ENCODE measurements around the gene STXBP5.

Gene STXBP5

DNA sequence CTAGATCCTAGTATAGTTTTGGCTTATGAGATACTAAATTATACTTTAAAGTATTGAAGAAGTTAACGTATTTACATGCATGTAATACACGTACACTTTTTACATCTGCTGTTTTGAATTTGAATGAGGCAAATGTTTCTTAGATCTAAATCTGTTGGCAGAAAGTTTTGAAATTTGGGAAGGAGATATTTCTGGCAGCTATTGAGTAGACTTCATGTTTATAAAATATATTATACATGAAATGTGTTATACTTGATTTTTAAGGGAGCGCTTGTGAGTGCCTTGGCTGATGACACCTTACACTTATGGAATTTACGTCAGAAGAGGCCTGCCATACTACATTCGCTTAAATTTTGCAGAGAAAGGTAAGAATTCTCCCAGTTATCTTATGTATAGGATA, 34.7 kb downstream of the STXBP5 start (continued):
- TF ChIP-seq ZNF280D (tag by site-specific recombination; IDR thresholded peaks at IDR 0.05) (no peak), ZNF184 (tag by site-specific recombination; IDR thresholded peaks at IDR 0.05) (no peak), ZIC2 (tag by site-specific recombination; IDR thresholded peaks at IDR 0.05) (no peak), ZBTB21 (tag by site-specific recombination; IDR thresholded peaks at IDR 0.05) (no peak), ZNF571 (tag by site-specific recombination; IDR thresholded peaks at IDR 0.05) (no peak), ZNF174 (tag by site-specific recombination; IDR thresholded peaks at IDR 0.05) (no peak), ZNF707 (tag by site-specific recombination; IDR thresholded peaks at IDR 0.05) (no peak)

GRCh38 chr6:147244832-147245231, 40.6 kb downstream of the STXBP5 start:
- ChIA-PET CTCF (interaction anchor here (0.7 kb wide), 1 partner anchor 137 kb away, joined by 3 read pairs; no protein-coding TSS in a partner anchor), POLR2A (interaction anchor here (0.6 kb wide), 1 partner anchor 146 kb away, joined by 3 read pairs; no protein-coding TSS in a partner anchor)
- no peaks in the 10 kb centered on the region for H3K9me3 ChIP-seq (ENCODE audit: control insufficient read depth, insufficient read depth, low read depth, low read length)
- no peak overlapping the region for H3K4me3 ChIP-seq (ENCODE audit: low read depth, low read length)
- H3K36me3 ChIP-seq (ENCODE audit: control insufficient read depth in 2 of 2, insufficient read depth in 1 of 2, low read length in 2 of 2), result peaks cover 3 to 24% of the 10 kb centered on the region in 2 experiments
- H3K4me1 ChIP-seq (ENCODE audit: control insufficient read depth, insufficient read depth, low read length), result no peaks in the 10 kb centered on the region
- H3K27ac ChIP-seq (ENCODE audit: extremely low read depth, low read depth, low read length), result no peak overlapping the region
- TF ChIP-seq KLF10 (tag by site-specific recombination; IDR thresholded peaks at IDR 0.05) (no peak), ZNF580 (tag by site-specific recombination; IDR thresholded peaks at IDR 0.05) (no peak), BCL11B (tag by site-specific recombination; IDR thresholded peaks at IDR 0.05; ENCODE audit: low read depth) (no peak), BCL11A (tag by site-specific recombination; IDR thresholded peaks at IDR 0.05; ENCODE audit: low read depth) (no peak), ZBTB17 (tag by site-specific recombination; IDR thresholded peaks at IDR 0.05) (no peak), ZNF544 (tag by site-specific recombination; IDR thresholded peaks at IDR 0.05) (no peak), ZNF76 (tag by site-specific recombination; IDR thresholded peaks at IDR 0.05; ENCODE audit: borderline replicate concordance, low read depth) (no peak), ZNF704 (tag by site-specific recombination; IDR thresholded peaks at IDR 0.05) (no peak), ZNF785 (tag by site-specific recombination; IDR thresholded peaks at IDR 0.05) (no peak), PRDM10 (tag by site-specific recombination; IDR thresholded peaks at IDR 0.05) (no peak), PBX3 (CRISPR knock-in tag; IDR thresholded peaks at IDR 0.05) (no peak), ZNF433 (tag by site-specific recombination; IDR thresholded peaks at IDR 0.05; ENCODE audit: low read depth) (no peak), ZNF843 (tag by site-specific recombination; IDR thresholded peaks at IDR 0.05) (no peak), ZNF639 (tag by site-specific recombination; IDR thresholded peaks at IDR 0.05) (no peak)
- TF ChIP-seq, protein P1, sequence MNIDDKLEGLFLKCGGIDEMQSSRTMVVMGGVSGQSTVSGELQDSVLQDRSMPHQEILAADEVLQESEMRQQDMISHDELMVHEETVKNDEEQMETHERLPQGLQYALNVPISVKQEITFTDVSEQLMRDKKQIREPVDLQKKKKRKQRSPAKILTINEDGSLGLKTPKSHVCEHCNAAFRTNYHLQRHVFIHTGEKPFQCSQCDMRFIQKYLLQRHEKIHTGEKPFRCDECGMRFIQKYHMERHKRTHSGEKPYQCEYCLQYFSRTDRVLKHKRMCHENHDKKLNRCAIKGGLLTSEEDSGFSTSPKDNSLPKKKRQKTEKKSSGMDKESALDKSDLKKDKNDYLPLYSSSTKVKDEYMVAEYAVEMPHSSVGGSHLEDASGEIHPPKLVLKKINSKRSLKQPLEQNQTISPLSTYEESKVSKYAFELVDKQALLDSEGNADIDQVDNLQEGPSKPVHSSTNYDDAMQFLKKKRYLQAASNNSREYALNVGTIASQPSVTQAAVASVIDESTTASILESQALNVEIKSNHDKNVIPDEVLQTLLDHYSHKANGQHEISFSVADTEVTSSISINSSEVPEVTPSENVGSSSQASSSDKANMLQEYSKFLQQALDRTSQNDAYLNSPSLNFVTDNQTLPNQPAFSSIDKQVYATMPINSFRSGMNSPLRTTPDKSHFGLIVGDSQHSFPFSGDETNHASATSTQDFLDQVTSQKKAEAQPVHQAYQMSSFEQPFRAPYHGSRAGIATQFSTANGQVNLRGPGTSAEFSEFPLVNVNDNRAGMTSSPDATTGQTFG (tag by site-specific recombination; IDR thresholded peaks at IDR 0.05; ENCODE audit: borderline replicate concordance), result no peak
- TF ChIP-seq, protein P2, sequence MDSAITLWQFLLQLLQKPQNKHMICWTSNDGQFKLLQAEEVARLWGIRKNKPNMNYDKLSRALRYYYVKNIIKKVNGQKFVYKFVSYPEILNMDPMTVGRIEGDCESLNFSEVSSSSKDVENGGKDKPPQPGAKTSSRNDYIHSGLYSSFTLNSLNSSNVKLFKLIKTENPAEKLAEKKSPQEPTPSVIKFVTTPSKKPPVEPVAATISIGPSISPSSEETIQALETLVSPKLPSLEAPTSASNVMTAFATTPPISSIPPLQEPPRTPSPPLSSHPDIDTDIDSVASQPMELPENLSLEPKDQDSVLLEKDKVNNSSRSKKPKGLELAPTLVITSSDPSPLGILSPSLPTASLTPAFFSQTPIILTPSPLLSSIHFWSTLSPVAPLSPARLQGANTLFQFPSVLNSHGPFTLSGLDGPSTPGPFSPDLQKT (IDR thresholded peaks at IDR 0.05; ENCODE audit: borderline replicate concordance, low read depth, low read length), result no peak

Data from HEK293 (cell line).